D341Med (cell line): ENCODE data around the gene HIGD1A.

Experiments used
- DNase-seq: peaks from one replicate; pipeline ENCODE4 v3.0.0; 2012; ENCODE audit warnings: low spot score

The HIGD1A gene

DNA sequence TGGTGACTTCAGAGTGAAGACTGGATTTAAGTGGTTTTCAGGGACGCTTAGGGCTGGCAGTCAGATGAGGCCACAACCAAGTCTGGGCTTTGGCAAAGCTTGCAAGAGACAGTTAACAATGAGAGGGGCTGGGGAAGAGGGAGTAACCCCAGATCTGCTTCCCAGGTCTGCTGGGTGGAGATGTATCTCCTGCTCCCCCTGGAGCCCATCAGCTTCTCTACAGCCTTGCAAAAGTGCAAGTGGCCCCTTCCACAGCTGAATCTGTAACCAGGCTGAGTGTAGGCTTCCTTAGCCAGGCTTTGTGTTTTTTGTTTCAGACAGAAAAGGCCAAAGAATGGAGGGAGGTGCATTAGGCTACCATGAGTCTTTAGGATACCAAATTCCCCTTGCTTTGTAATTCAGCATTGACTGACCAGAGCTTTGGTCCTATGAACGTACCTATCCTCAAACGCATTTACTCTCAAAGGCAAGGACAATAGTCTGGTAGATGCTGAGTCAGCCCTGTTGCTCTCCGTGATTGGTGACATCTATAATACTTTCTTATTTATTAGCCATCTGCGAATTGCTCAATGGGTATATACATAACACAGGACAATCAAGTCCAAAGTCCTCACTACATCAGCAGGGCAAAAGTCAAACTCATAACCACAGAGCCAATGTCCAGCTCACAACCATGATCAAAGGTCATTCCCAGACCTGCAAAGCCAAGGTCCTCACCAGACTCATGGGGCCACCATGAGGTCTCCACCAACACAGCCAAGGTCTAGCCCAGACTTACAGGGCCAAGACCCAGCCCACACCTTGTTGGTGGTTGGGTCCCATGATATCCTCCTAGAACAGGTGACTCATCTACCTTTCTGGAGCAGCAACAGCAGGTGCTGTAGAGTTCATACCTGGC lies 48.4 kb downstream of the HIGD1A start:
- peak; percentile 79 for DNase-seq

DNA sequence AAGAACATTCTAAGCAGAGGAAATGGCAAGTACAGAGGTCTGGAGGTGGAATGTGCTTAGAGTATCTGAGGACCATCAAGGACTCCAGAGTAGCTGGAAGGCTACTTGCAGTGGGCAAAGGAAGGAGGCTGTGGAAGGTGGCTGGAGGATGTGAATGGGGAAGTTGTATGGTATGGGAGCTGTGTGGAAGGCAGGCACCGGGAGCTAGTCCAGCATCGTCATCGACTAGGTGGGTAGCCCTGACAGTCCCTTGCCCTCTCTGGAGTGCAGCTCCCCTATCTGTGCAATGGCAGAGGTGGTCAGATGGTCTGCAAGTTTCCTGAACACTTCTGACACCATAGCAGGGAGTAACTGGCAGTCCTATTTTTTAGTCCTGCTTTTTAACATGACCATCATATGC lies 50.5 kb downstream of the HIGD1A start:
- DNase-seq, result no peak

- DNase-seq, result peak; percentile 49
These were observed 51.3 kb downstream of the HIGD1A start for GRCh38 chr3:42752961-42753360.

DNA sequence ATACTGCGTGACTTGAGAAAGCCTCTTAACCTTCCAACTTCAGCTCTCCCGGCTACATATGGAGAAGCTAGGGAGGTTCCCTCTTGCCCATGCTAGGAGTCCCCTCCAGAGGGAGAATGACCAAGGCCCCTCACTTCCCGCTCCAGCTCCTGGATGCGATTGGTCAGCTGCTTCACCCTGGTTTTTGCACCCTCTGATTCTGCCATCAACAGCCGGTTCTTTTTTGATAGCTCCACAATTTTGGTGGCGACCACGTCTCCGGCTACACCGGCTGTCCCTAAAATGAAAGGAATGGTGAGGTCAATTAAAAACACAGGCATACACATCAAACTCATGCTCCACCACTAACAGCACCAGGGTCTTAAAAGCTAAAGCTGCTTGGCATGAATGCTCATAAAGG lies 51.8 kb downstream of the HIGD1A start:
- DNase-seq, result no peak

DNA sequence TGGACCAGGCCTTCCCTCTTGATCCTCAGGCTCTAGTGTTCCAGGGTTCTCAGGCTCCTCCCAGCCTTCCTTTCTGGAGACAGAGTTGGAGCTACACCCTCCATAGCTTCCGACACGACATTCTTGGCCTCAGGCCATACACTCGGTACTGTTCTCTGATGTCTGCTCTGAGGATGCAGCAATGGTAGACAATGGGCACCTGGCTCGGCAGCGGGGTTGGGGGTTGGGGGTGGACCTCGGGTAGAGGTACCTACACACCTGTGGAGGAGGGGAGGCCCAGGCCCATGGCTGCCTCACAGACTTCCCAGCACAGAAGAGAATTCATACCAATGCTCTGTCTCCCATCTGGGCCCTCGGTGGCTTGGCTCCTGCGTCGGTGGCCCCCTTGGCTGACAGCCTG lies 52.7 kb downstream of the HIGD1A start:
- peak; percentile 17 for DNase-seq

- DNase-seq, result peak; percentile 19
These were observed 53.5 kb downstream of the HIGD1A start for GRCh38 chr3:42750834-42751233.

- DNase-seq, result peak; percentile 68
These were observed 54.5 kb downstream of the HIGD1A start for GRCh38 chr3:42749753-42750231.

- DNase-seq, result peak; percentile 10
These were observed 55.1 kb downstream of the HIGD1A start for GRCh38 chr3:42749025-42749752.

DNA sequence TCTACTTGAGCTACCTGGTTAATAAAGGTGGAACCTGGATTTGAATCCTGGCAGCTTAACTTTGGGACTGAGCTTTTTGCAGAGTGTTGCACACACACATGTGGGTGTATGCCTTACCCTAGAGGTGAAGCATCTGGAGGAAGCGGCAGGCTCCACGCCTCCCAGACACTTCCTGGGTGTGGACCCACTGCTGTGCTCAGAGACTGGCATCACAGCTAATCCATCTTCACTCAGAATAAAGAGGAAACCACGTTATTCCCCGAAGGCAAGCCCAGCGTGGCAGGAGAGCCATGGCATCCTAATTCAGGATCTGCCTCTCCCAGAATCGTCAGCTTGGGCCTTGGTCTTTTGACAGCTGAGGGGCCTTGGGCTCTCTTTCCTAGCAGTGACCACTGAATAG lies 56.7 kb downstream of the HIGD1A start:
- DNase-seq, result peak; percentile 8

DNA sequence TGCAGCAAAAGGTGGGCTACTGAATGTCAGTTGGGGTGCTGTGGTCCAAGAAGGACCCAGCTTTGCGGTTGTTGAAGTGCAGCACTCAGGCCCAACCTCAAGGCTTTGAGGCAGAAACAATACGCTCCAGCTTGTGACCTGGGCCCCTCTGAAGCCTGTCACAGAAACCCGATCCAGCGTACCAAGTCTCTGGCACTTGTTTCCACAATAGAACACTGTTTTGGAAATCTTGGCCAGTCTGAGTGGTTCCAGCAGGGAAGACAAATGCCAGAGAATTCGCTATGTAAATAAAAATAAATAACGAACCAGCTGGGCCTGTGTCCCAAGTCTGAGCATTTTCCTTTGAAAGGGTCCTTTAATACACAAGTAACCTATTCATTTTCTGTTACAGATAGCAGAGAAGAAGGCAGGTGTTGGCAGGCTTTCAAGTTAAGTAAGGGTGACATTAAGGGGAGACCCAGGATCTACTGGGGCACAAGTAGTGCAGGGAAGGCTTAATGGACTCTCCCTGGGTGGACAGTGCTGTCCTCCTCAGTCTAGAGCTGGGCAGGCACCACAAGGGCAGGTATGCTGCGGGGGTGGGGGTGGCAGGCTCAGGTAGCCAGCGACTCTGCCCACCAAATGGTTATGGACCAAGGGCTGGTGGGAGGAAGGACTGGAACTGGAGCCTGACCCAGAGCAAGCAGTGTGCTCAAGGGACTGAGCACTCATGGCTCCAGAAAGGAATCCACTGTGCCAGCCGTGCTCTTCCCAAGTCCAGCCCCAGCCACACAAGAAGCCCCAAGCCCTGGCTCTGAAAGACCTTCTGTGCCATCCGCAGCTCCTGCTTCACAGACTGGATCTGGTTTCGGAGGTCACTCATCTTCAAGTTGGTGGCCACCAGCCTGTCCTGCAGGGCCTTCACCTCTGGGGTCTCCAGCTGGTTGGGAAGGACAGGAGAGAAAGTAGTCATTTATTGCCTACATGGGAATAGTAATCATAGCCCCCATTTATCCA lies 57.5 kb downstream of the HIGD1A start:
- DNase-seq, result peak; percentile 8

DNA sequence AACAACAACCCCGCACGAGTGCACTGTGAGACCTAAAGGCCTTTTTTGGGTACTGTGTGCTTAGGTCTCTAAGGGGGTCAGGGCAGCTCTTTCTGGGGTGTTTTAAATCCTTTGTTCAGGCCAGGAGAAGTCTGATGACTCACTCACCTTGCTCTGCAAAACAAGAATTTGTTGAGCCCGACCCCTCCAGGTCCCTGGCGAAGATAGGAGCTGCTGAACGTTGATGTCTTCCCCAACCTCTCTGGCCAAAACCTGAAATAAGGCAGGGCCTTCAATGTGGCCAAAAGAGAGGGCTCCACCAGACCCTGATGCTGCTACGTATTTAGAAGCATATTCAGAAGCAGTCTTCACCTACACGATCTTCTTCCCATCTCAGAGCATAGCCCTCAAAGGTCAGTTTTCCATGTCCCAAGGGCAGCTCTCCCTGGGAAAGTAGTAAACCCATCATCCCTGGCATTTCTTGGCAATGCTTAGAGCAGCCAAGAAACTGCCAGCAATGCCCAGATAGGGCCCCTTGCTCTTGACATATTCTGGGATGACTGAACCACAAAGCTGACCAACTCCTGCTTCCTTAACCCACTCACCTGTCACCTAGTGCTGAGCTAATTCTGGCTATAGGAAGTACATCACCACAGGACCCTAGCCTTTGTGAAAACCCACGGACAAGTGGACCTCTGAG lies 58.4 kb downstream of the HIGD1A start:
- peak; percentile 4 for DNase-seq

GRCh38 chr3:42745291-42745745 lies 59.0 kb downstream of the HIGD1A start:
- DNase-seq, result no peak

- peak; percentile 5 for DNase-seq
These were observed 60.9 kb downstream of the HIGD1A start for GRCh38 chr3:42743204-42743995.

- peak; percentile 5 for DNase-seq
These were observed 61.6 kb downstream of the HIGD1A start for GRCh38 chr3:42742688-42743087.

DNA sequence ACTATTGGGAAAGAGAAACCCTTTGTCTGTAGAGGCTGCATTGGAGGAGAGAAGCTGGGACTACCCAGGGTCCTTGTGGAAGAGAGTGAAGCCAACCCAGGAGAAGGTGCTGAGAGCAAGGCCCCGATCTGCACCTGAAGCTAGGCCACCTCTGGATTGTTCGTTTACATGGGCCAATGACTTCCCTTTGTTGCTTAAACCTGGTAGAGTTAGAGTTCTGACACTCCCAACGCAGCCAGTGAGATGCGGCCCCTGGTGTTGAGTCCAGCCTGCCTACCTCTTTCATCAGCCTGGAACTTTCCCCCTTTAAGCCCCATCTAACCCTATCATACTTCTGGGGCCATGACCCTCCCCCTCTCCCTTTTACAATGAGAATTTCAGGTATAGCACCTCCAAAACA lies 62.0 kb downstream of the HIGD1A start:
- peak; percentile 10 for DNase-seq

DNA sequence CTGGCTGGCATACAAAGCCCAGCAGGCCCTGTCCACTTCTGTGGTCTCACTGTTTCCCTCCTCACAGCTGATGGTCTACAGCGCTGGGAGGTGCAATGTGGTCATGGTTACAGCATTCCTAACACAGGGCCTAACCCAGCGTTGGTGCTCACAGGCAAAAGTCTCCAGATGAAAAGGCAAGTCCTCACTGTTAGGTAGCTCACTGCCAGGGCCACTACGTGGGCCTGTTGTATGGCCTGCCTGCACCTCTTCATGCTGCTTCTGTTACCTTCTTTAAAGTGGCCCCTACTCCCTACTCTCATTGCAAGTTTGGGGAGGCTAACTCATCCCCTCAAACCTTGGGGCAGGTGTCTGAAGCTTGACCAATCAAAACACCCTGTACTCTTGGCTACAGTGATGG lies 62.5 kb downstream of the HIGD1A start:
- DNase-seq, result peak; percentile 6

GRCh38 chr3:42739401-42740158 lies 64.7 kb downstream of the HIGD1A start:
- DNase-seq, result peak; percentile 21

GRCh38 chr3:42736531-42736930 lies 67.8 kb downstream of the HIGD1A start:
- peak; percentile 24 for DNase-seq

DNA sequence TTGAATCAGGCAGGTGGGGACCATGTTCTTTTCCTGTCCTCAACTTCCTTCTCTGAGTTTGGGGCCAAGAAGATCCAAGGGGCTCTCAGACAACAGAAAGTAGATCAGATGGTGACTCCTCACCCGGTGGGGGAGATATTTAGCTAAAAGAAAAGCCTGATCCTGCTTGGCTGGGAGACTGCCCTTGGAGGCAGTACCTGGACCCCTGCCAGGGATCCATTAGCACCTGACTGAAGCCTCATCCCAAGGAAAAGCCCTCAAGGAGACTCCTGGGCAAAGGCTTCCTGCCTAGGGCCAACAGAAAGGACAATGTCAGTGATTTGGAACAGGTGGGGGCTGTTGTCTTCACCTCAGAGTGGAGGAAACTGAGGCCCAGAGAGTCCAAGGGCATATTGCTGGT lies 68.2 kb downstream of the HIGD1A start:
- DNase-seq, result peak; percentile 52

DNA sequence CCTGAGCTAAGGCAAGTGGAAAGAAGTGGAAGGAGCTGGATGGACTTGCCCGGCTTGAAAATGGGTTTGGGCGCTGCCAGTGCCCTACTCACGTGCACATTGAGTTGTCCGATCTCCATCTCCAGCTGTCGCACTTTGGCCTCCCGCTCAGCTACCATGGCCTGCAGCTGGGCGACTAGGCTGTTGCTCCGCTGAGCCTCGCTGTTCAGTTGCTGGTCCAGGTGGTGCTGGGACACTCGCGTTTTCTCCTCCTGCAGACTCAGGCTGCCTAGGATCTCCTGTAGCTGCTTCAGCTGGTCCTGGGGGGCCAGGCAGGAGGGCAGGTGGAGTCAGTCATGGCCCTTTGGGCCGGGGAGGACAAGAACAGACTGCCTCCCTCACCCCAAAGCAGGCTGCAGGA lies 68.7 kb downstream of the HIGD1A start:
- peak; percentile 34 for DNase-seq
